Measurements from ENCODE around the gene NOL3.

NOL3 gene

DNA sequence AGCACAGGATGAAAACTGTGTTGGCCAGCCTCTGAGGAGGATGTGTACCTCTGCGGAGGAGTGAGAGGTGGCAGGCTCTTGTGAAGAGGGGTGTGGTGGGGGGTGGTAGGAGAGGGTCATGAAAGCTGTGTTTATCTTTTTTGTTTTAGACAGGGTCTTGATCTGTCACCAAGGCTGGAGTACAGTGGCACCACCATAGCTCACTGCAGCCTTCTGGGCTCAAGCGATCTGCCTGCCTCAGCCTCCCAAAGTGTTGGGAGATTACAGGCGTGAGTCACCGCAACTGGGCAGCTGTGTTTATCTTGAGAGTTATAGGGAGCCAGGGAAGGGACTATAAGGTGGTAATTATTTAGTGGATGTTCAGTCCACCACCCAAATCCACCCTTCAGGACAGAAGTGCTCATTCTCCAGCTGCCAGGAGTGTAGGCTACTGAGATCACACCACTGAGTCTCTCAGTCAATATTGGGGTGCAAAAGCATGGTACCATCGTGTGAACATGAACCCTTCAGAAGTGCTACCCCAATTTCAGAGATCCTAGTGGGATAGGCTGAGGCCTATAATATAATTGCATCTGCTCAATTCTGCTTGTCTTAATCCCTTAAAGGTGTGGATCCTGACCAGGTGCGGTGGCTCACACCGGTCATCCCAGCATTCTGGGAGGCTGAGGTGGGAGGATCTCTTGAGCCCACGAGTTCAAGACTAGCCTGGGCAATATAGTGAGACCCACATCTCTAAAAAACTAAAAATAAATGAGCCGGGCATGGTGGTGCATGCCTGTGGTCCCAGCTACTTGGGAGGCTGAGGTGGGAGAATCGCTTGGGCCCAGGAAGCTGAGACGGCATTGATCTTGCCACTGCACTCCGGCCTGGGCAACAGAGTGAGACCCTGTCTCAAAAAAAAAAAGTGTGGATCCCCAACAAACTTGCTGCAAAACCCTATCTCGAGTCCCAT lies 20.4 kb downstream of the NOL3 start:
- DNase-seq, result no peak

DNA sequence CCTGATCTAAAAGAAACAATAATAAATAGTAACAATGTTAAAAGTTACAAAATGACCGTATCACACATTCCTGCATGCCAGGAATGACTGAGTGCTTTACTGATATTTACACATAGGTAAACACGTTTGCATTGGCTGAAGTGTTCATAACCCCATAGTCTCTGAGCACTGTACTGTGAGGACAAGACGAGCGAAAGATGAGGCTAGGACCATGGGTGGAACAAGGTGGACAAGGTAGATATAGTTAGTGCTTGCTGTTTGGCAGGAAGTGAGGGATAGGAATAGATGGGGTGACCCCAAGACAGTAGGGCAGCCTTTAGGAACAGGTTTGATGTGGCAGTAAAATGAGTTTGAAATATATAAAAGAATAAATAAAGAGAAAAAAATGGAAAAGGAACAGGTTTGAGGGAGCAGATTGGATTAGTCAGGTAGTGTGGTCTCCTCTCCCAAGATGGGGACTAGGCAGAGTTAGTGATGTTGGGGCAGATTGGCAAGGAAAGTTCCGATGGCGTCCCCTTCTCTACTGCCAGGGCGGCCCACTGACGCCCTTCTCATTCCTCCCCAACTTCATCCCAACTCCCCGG lies 21.2 kb downstream of the NOL3 start:
- no peak for DNase-seq

DNA sequence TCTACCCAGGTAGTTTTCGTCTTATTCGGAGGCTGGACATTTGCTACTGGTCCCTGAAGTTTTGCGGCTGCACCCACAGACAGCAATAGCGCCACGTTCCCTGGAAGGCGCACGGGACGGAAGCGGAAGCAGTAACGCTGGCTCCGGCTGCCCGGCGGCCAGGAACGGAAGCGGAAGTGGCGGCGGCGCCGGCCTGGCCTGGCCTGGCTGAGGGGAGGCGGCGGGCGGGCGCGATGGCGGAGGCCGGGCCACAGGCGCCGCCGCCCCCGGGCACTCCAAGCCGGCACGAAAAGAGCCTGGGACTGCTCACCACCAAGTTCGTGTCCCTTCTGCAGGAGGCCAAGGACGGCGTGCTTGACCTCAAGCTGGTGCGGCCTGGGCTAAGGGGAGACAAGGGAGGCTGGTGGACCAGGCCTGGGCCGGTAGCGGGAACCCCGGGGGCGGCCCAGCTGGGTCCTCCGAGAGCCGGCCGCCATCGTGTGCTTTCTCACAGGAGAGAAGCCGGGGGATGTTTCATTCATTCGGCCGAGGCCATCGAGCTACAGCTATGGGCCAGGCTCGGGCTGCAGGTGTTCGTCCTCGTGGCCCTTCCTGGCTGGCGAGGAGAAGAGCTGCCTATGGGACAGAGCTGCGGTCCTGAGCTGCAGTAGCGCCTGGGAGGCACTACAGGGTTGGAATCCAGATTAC lies 21.8 kb downstream of the NOL3 start, which contains the start of gene E2F4:
Gene E2F4, plus strand, starts transcription at position 161 of the 687 bp plus-strand sequence. Its CDS starts 73 bp downstream, at position 234.
- DNase-seq, result peak; percentile 78 to 87

DNA sequence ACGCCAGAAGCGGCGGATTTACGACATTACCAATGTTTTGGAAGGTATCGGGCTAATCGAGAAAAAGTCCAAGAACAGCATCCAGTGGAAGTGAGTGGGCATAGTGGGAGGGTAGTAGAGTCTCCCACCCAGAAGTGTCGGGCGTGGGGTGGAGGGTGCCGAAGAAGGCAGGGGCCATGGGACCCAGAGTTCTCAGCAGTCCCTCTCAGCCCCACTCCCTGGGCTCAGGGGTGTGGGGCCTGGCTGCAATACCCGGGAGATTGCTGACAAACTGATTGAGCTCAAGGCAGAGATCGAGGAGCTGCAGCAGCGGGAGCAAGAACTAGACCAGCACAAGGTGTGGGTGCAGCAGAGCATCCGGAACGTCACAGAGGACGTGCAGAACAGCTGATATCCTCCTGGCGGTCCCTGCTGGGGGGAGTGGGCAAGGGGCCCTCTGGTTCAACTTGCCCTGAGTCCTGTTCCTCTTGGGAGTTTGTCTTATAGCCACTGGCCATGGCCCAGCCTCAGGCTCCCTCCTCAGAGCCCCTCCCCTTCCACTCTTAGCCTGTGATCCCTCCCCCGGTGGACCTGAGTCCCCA lies 22.5 kb downstream of the NOL3 start:
- no peak for DNase-seq

DNA sequence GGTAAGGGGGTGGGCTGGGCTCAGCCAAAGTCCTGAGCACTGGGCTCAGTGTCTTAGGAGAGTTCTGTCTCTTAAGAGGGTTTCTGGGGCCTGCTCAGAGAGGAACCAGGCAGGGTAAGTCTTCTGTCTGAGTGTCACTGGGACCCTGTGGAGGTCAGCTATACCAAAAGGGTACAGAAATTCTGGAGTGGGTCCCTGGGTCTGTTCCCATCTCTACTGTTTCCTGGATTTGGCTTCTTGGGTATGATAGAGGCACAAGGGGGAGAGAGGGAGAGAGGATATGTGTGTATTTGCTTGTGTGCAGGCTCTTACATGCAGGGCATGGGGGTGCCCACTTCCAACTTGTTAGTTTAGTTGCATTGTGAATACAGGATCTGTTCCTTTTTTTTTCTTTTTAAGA lies 23.2 kb downstream of the NOL3 start:
- DNase-seq, result no peak

DNA sequence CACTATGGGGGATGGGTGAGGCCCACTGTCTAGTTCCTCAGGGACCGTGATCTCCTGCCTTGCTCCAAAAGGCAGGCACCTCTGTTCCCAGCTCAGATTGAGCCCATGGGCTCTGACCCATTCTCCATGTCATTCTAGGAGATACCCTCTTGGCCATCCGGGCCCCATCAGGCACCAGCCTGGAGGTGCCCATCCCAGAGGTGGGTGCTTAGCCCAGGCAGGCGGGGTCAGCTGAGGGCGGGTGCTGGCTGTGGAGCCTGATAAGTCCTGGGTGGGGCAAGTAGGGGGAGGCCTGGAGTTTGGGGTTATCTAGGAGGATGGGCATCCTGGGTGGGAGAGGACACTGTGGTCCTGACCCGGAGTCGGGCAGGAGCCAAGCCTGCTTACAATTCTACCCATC lies 23.9 kb downstream of the NOL3 start:
- DNase-seq, result no peak

DNA sequence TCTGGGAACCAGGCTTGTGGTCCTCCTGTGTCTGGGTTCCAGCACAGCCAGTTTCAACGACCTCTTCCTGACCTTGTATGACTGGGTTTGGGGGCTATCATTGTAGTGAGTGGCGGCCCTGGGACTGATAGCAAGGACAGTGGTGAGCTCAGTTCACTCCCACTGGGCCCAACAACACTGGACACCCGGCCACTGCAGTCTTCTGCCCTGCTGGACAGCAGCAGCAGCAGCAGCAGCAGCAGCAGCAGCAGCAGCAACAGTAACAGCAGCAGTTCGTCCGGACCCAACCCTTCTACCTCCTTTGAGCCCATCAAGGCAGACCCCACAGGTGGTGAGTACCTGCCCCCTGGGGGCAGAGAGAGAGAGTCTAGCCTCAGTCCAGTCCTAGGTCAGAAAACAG lies 25.3 kb downstream of the NOL3 start:
- DNase-seq, result no peak

DNA sequence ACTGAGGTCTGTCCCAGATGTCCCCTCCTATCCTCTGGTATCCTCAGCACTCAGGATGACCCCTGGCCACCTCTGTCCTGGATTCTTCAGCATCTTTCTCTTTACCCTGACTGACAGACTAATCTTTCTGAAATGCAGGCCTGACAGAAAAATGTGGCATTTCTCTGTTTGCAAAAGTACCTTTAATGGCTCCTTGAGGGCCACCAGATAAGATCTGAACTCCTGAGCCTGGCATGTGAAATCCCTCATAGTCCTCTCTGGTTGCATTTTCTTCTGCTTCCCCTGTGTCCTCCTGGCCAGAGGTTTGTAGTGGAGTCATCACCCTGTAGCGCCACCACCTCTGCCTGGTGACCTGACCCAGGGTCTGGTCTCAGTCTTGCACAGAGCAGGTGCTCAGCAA lies 26.5 kb downstream of the NOL3 start:
- DNase-seq, result no peak

DNA sequence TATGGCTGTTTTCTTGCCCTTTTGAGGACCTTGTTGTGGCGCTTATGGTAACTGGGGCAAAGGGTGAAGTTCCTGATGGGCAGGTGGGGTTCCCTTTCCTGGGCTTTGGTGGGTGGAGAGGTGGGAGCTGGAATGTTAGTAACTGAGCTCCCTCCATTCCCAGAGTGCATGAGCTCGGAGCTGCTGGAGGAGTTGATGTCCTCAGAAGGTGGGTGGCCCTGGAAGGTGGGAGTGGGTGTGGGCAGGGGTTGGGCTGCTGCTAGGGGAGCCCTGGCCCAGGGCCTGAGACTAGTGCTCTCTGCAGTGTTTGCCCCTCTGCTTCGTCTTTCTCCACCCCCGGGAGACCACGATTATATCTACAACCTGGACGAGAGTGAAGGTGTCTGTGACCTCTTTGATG lies 27.4 kb downstream of the NOL3 start:
- no peak for DNase-seq

DNA sequence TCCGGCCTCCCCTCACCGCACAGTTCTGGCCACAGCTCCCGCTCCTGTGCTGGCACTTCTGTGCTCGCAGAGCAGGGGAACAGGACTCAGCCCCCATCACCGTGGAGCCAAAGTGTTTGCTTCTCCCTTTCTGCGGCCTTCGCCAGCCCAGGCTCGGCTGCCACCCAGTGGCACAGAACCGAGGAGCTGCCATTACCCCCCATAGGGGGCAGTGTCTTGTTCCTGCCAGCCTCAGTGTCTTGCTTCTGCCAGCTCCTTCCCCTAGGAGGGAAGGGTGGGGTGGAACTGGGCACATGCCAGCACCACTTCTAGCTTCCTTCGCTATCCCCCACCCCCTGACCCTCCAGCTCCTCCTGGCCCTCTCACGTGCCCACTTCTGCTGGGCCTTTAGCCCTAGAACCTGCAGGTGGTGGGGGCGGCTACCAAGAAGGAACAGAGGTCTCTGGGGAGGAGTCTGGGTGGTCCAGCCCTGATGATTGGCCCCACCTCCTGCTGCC lies 27.9 kb downstream of the NOL3 start:
- DNase-seq, result peak in 1 of 2 experiments; percentile 35

DNA sequence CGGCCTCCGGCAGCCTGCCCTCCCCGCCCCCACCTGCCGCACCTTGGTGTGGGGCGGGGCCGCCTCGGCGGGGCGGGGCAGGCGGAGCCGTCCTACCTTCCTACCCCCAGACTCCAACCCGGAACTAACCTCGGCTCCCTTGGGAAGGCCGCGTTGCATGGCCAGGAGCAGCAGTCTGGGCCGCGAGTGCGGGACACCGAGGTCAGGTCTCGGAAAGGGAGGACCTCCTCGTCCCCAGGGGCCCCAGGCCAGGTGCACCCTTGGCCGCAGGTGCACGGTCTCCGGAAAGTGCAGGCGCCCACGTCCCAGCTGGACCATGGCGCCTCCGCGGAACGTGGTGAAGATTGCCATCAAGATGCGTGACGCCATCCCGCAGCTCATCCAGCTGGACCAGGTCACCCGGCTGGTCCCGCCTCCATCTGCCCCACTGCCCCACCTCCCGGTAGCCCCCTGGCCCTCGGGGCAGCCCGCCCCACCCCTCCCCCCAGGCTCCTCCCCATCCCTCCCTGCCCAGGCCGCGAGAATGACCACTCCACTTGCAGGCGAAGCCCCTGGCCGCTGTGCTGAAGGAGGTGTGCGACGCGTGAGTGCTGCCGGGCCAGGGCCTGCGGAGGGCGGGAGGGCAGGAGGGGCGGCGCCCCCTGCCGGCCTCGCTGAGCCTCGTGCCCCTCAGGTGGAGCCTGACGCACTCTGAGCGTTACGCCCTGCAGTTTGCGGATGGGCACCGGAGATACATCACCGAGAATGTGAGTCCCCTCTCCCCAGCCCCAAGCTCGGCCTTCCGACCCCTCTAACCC lies 28.9 kb downstream of the NOL3 start, which contains the start of gene ELMO3:
Gene ELMO3, plus strand, starts transcription at position 121 of the 797 bp plus-strand sequence. Its CDS starts 196 bp downstream, at position 317.
- no peak for DNase-seq

DNA sequence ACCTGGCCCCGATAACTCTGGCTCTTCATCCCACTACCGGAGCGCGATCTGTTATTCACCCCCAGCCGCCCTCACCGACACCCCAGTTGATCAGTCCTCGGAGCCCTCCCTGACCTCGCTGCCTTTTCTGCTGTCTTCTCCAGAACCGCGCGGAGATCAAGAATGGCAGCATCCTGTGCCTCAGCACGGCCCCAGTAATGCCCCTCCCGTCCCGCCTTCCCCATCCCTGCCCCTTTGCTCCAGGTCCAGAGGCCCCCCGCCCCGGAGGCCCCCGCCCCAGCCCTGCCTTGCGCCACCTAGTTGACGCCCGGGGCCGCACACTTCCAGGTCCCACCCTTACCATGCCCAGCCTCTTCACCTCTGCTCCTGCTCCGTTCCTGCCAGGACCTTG lies 29.5 kb downstream of the NOL3 start:
- no peak for DNase-seq

DNA sequence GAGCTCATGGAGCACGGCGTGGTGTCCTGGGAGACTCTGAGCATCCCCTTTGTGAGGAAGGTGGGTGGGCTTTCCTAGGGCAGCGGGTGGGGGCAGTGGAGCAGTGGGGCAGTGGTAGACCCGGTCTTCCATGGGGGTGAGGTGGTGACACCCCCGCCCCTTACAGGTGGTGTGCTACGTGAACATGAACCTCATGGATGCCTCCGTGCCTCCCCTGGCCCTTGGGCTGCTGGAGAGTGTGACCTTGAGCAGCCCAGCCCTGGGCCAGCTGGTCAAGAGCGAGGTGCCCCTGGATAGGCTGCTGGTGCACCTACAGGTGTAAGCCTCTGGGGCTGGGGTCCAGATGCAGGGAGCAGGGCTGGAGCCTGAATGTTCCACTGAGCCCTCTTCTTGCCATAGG lies 30.2 kb downstream of the NOL3 start:
- DNase-seq, result no peak

DNA sequence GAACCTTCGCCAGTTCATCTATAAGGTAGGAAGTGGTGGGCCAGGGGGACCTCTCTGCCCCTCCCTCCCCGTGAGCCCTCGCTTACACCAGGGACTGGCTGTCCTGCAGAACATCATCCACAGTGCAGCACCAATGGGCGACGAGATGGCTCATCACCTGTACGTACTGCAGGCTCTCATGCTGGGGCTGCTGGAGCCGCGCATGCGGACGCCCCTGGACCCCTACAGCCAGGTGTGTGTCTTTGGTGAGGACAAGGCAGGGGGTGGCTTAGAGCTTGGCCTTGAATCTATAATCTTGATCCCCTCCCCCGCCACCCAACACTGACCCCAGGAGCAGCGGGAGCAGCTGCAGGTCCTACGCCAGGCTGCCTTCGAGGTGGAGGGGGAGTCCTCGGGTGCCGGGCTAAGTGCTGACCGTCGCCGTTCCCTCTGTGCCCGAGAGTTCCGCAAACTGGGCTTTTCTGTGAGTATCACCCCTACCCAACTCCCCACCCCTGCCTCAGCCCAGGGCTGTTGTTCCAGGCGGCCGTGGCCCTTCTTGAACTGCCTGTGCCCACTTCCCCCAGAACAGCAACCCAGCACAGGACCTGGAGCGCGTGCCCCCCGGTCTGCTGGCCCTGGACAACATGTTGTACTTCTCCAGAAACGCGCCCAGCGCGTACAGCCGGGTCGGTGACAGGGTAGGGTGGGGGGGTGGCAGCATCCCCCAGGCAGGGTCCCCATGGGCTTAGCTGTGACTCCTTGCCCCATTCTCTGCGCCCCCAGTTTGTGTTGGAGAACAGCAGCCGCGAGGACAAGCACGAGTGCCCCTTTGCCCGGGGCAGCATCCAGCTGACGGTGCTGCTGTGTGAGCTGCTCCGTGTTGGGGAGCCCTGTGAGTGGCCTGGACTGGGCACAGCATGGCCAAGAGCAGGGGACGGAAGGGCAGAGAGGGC lies 31.3 kb downstream of the NOL3 start:
- no peak for DNase-seq

DNA sequence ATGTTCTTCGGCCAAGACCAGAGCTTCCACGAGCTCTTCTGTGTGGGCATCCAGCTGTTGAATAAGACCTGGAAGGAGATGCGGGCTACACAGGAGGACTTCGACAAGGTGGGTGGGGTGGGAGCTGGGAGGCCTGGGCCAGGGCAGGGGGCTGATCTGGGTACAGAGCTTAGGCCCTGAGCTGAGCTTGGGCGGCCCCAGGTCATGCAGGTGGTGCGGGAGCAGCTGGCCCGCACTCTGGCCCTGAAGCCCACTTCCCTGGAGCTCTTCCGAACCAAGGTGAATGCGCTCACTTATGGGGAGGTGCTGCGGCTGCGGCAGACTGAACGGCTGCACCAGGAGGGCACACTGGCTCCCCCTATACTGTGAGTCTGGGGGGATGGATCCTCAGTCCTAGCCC lies 32.1 kb downstream of the NOL3 start:
- DNase-seq, result no peak

DNA sequence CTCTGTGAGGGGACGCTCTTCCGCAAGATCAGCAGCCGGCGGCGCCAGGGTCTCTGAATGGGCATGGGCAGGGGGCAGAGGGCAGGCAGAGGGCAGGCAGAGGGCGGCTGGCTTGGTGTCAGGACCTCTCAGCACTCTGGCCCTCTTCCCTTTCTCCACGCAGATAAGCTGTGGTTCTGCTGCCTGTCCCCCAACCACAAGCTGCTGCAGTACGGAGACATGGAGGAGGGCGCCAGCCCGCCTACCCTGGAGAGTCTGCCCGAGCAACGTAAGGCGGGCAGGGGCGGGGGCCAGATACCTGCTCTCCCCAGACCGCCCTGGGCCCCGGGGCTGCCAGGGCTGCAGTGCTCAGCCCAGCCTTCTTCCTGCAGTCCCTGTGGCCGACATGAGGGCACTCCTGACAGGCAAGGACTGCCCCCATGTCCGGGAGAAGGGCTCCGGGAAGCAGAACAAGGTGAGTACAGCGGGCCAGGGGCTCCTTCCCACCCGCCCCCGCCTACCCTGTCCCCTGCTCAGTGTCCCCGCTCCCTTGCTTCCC lies 32.7 kb downstream of the NOL3 start:
- no peak for DNase-seq

DNA sequence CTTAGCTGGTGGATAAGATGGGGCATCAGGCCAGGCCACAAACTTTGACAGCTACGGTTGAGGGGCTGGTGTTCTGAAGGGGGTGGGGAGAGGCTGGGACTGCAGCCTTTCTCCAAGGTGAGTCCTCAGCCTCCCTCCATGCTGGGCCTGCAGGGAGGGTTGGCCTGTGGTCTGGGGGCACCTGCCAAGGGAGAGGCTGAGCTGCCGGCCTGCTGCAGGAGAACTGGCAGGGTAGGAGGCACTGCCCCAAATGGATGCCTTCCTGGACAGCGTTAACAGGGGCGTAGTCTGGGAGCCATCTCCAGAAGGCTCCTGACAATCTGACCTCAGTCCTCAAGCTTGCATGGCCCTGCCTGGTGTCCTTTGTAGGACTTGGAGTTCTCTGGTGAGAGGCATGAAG lies 33.7 kb downstream of the NOL3 start:
- DNase-seq, result no peak

DNA sequence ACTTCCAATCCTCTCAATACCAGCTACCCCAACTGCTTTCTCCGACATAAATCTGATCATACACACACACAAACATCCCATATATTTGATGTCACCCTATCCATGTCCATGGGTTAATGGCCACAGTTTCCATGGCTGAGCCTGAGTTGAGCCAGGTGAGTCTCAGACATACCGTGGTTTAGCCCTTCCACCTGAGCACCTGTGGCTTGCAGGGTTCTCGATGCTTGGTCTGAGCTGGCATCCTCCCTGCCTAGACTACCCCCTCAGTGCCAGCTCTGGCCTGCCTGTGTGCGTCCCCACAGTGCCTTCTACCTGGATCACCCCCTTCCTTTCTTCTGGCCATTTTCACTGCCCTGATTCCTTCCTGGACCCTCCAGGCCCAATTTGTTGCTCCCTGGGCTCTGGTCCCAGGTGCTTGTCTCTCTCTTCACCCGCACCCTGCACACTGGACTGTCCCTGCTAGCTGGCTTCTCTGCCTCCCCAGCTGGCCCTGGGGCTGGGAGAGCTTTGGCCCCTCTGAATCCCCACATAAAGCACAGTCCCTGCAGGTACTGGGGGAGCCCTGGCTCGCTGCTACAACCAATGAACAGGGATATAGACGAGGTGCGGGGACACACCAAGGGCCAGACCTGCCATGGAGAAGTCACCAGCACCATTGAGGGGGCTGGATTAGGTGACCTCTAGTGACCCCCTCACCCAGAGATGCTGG lies 35.9 kb downstream of the NOL3 start:
- DNase-seq, result no peak

DNA sequence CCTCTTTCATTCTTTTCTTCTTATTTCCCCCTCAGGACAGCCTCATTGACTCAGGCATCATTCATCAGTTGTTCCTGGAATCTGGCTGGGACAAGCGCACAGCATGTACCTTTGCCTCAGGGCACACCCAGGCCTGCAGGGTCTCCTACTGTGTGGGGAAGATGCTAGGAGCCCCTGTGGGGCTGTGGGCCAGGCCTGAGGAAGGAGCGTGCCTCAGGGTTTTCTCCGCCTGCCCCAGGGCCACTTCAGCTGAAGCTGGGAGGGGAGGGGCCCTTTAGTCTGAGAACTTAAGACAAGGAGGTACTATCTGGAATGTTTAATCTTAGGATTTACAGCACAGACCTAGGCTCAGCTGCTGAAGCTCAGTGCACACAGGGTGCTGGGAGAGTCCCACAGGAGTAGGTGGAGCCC lies 36.5 kb downstream of the NOL3 start:
- DNase-seq, result no peak

Measured in SW 1271 (cell line).